Breast epithelium (tissue), 3 donors: ENCODE data around the gene MRPL54.

Experiments
- CTCF ChIP-seq, 3 donors: fragments of 450-650 bp; IDR thresholded peaks; one replicate each; pipeline ENCODE4 v1.5.1; 2016 to 2017; ENCODE audit warnings: antibody characterized with exemption in 3 of 3, mild to moderate bottlenecking in 3 of 3, moderate library complexity in 3 of 3
- POLR2A ChIP-seq: fragments of 450-650 bp; IDR thresholded peaks from one replicate; pipeline ENCODE4 v1.6.1; 2016; ENCODE audit warnings: antibody characterized with exemption, mild to moderate bottlenecking, moderate library complexity
- POLR2AphosphoS5 ChIP-seq, 3 donors: sonication (generic); formaldehyde crosslinking; IDR thresholded peaks; one replicate each; pipeline ENCODE4 v1.6.1; 2017; ENCODE audit warnings: antibody characterized with exemption in 3 of 3

GRCh38 chr19:3723110-3723488, 39.4 kb upstream of the MRPL54 start:
- TF ChIP-seq CTCF (IDR thresholded peaks at IDR 0.05) (no peak), POLR2A (no peak), POLR2AphosphoS5 (IDR thresholded peaks at IDR 0.05) (no peak)
